GM19025 (cell line): ENCODE data around the gene PGAM2.
"Not testable (repeated sequence)": the region's sequence is repeated elsewhere in the genome, so short reads cannot be mapped to it uniquely, and the experiment has no call there.

Experiments
- ATAC-seq: cut with Tn5 transposase; IDR thresholded peaks from one replicate; pipeline ENCODE4 v1.9.1; 2021; ENCODE audit warnings: mild to moderate bottlenecking, low read depth, moderate library complexity; ENCODE audit not compliant: unreplicated experiment

Gene PGAM2

DNA sequence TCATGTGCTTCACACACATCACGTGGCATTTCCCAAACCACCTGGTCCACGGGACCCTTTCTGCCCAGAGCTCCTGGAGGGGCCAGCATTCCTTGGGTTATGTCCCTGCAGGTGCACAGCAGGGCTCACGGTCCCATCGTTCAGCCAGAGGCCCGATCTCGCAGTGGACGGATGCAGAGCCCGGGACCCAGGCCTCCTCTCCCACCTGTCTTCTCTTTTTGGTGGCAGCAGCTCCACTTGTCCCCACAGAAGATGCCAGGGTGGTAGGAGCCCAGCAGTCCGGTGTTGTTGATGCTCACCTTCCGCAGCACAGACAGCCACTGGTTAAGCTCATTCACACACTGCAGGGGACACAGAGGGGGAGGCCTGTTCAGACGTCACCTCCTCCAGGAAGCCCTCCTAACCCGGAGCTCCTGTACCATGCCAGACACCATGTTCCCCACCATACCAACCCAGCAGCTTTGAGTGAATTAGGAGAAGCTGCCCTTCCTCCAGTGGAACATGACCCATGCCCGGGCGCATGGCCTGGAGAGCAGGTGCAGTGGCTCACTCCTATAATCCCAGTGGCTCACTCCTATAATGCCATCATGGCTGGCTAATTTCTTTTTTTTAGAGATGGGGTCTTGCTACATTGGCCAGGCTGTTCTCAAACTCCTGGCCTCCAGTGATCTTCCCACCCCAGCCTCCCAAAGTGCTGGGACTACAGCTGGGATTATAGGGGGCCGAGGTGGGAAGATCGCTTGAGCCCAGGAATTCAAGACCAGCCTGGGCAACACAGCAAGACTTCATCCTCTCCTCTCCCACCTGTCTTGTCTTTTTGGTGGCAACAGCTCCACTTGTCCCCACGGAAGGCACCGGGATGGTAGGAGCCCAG, 31.2 kb downstream of the PGAM2 start:
- not testable (repeated sequence) for ATAC-seq

- ATAC-seq: not testable (repeated sequence)
Observed at GRCh38 chr7:44032031-44032430, 33.3 kb downstream of the PGAM2 start.

GRCh38 chr7:44031319-44031718, 34.0 kb downstream of the PGAM2 start:
- ATAC-seq: not testable (repeated sequence)

GRCh38 chr7:44030029-44030428, 35.3 kb downstream of the PGAM2 start:
- not testable (repeated sequence) for ATAC-seq

- ATAC-seq: not testable (repeated sequence)
Observed at GRCh38 chr7:44029433-44029832, 35.9 kb downstream of the PGAM2 start.

DNA sequence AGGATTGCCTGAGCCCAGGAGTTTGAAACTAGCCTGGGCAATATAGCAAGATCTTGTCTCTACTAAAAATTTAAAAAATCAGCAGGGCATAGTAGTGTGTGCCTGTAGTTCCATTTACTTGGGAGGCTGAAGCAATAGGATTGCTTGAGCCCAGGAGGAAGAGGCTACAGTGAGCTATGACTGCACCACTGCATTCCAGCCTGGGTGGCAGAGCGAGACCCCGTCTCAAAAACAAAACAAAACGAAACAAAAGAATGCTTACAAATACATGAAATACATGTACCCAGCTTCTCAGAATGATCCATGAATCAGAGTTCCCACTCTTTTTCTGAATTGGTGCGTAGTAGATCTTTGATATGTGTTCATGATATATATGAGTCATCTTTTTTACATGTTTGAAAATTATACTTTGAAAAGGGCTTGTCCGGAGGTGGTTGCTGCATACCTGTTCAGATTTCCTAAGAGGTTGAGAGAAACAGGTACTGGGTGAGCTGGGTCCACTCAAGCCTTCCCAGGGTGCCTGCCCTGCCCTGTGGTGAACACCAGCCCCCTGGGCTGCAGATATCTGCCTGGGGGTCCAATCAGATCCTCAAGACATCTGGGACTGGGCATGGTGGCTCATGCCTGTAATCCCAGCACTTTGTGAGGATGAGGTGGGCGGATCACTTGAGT, 42.4 kb downstream of the PGAM2 start:
- not testable (repeated sequence) for ATAC-seq

DNA sequence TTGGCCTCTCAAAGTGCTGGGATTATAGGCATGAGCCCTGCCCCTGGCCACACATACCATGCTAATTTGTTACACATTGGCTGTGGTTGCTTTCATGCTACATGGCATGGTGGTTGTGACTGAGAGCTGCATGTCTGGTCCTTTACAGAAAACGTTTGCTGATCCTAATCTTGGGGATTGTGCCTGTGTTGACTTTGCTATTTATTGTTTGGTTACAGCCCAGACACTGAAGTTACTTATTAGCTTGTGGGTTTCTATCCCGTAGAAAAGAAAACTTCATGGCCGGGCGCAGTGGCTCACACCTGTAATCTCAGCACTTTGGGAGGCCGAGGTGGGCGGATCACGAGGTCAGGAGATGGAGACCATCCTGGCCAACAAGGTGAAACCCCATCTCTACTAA, 43.3 kb downstream of the PGAM2 start:
- ATAC-seq: not testable (repeated sequence)

DNA sequence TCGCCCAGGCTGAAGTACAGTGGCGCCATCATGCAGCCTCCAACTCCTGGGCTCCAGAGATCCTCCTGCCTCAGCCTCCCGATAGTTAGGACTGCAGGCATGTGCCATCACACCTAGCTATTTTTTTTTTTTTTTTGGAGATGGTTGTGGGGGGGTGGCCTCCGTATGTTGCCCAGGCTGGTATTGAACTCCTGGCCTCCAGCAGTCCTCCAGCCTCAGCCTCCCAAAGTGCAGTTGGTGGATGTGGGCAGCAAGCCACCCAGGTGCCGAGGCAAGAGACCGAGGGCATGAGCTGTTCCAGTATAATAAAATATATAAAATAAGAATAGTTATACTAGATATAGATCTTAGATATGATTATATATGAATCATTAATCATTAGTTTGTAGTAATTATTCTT, 45.5 kb downstream of the PGAM2 start:
- ATAC-seq: not testable (repeated sequence)

DNA sequence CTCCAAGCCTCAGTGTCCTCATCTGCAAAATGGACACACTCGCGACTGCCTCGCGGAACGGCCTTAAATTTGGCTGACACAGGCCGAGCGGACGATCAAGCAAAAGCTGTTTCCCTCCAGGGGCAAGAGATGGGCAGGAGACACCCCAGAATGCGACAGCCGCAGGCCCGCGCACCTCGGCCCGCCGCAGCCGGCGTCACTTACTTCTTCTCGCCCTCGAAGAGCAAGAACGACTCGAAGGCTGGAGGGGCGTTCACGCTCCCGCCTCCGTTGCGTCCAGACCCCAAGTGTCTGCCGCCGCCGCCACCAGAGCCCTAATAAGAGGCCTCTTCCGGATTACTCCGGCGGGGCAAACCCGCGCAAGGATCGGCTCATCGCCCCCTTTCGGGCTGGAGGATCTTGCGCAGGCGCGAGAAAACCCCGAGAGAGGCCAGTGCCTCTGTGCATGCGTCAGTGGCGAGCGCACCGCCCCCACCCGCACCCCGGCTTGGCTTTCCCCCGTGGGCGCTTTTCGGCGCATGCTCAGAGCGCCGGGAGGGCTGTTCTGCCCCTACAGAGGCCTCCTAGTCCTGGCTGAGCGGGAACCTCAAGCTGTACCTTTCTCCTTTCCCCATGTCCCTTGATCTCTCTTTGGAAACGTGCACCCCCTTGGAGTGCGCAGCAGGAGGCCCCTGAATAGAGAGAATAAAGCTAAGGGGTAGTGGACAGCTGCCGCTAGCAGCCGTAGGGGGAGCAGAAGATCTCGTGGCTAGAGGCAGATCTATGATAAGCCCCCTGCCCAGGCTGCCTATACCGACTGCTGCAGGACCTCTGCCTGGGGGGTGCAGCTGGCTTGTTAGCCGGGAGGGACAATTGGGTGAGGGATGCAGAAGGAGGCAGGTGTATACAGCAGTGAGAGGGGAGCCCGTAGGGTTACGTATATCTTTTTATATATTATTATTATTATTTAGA, 46.2 kb downstream of the PGAM2 start:
- ATAC-seq: peak; percentile 92

- ATAC-seq: not testable (repeated sequence)
Observed at GRCh38 chr7:44015090-44015489, 50.3 kb downstream of the PGAM2 start.
